Thoracic aorta (tissue), 2 donors: ENCODE data around the gene CNPY1. TPM values are rescaled to one million over a fixed set of nuclear protein-coding genes. Genes with fewer than 3 reads are reported as not detected.
A peak's percentile ranks its signal among the peaks of the same experiment; 100 is the strongest.

Experiments used
- ATAC-seq: fragments of 150-250 bp; one replicate; pipeline ENCODE4 v1.8.0; 2017; ENCODE audit warnings: low read depth; ENCODE audit not compliant: insufficient number of reproducible peaks, low FRiP score
- DNase-seq: peaks from one replicate; pipeline ENCODE4 v3.0.0-alpha.2; 2020; ENCODE audit warnings: low spot score
- H3K27ac ChIP-seq, 2 donors: fragments of 200-600 bp; sonication (generic); 1 replicate in 1 of 2; 2 replicates in 1 of 2; pipeline ENCODE4 v1.5.1; 2016; ENCODE audit warnings: mild to moderate bottlenecking in 2 of 2, moderate library complexity in 2 of 2
- H3K27me3 ChIP-seq: fragments of 200-600 bp; sonication (generic); replicated peaks from 2 replicates; pipeline ENCODE4 v1.6.0; 2016; ENCODE audit warnings: mild to moderate bottlenecking; ENCODE audit not compliant: insufficient read depth
- H3K36me3 ChIP-seq: fragments of 200-600 bp; sonication (generic); one replicate; pipeline ENCODE4 v1.5.1; 2016
- H3K4me1 ChIP-seq, 2 donors: fragments of 200-600 bp; sonication (generic); 1 replicate in 1 of 2; 2 replicates in 1 of 2; pipeline versions ENCODE4 v1.5.1 to v1.6.0; 2016; ENCODE audit warnings: low read depth in 2 of 2, mild to moderate bottlenecking in 1 of 2; ENCODE audit not compliant: control insufficient read depth in 1 of 2
- H3K4me3 ChIP-seq: fragments of 200-600 bp; sonication (generic); 2 replicates; pipeline ENCODE4 v1.5.1; 2016; ENCODE audit warnings: mild to moderate bottlenecking
- H3K9me3 ChIP-seq: fragments of 200-600 bp; sonication (generic); 2 replicates; pipeline ENCODE4 v1.5.1; 2016
- total RNA-seq, 2 donors: library from RNA; depleted of rRNA; stranded (reverse); fragments of >200 nt; gene quantifications; one replicate each; pipeline versions ENCODE4 v1.1.0 to v1.2.3, GENCODE V29; 2016
- TF ChIP-seq, protein P1 (sequence below): fragments of 200-600 bp; sonication (generic); IDR thresholded peaks from one replicate; pipeline ENCODE4 v1.5.1; 2019; ENCODE audit warnings: antibody characterized with exemption

The CNPY1 gene
- total RNA-seq, 2 donors from 2014 or later = not detected

DNA sequence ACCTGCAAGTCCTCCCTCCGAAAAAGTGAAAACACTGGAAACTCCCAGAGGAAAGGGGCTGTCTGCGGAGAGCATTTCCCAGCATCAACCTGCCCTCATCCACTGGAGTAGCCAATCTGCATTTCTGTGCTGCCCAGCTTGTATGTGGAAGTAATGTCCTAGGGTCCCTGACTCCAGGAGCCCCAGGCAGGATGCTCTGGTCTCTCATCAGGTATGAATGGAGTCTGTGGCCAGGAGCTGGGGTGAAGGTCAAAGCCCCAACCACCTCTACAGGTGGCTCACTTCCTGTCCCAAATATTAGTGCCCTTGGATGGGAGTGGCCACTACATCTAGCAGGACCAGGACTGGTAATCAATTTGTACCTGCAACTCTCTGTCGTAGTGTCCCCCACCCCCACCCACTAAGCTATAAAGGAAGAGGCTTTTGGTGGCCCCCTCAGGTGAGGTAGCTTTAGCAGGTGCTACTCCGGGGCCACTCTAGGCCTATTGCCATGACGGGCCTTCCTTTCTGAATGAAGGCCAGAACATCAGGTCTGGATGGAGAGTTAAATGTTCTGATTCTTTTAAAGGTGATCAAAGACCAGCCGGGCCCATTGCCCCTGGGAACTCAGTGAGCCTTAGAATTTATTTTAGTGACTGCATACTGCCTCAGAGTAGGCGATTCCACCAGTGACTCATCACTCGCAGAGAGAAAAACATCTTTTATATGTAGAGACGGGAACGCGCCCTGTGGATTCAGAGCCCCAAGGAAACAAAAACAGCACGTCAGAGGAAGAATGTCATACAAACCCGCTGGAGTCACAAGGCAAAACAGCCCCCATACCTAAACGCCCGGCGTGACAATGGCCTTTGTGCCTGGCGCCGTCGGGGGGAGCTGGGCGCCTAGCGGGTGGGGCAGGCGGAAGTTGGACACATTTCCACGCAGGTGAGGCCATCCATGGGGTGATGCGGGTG, 75.4 kb downstream of the CNPY1 start:
- ATAC-seq (no peak), DNase-seq (no peak)
- TF ChIP-seq, protein P1, sequence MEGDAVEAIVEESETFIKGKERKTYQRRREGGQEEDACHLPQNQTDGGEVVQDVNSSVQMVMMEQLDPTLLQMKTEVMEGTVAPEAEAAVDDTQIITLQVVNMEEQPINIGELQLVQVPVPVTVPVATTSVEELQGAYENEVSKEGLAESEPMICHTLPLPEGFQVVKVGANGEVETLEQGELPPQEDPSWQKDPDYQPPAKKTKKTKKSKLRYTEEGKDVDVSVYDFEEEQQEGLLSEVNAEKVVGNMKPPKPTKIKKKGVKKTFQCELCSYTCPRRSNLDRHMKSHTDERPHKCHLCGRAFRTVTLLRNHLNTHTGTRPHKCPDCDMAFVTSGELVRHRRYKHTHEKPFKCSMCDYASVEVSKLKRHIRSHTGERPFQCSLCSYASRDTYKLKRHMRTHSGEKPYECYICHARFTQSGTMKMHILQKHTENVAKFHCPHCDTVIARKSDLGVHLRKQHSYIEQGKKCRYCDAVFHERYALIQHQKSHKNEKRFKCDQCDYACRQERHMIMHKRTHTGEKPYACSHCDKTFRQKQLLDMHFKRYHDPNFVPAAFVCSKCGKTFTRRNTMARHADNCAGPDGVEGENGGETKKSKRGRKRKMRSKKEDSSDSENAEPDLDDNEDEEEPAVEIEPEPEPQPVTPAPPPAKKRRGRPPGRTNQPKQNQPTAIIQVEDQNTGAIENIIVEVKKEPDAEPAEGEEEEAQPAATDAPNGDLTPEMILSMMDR = no peak
- Histone ChIP-seq H3K36me3 (no peaks in the 10 kb centered on the region), H3K4me3 (no peak overlapping the region), H3K27ac (no peak overlapping the region), H3K27me3 (peaks cover 19% of the 10 kb centered on the region), H3K9me3 (no peaks in the 10 kb centered on the region), H3K4me1 (peaks cover 15 to 25% of the 10 kb centered on the region in 2 donors)

DNA sequence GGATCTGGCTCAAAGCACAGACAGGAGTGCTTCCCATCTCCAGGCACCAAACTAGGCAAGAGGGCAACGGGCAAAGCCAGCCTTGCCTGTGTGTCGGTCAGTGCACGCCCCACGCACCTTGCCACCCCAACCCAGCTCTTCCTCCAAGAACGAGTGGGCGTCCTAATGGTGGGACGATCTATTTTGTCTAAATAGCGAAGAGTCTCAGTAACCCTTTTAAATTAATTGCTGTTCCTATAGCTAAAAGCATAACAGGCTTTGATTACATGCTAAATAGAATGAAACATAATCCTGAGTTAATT, 76.2 kb downstream of the CNPY1 start:
- no peak for ATAC-seq
- TF ChIP-seq, protein P1 = no peak
- Histone ChIP-seq H3K4me3 (no peak overlapping the region), H3K4me1 (peaks cover 15 to 25% of the 10 kb centered on the region in 2 donors), H3K9me3 (no peaks in the 10 kb centered on the region), H3K36me3 (no peaks in the 10 kb centered on the region), H3K27ac (no peak overlapping the region), H3K27me3 (peaks cover 22% of the 10 kb centered on the region)
- DNase-seq = no peak

DNA sequence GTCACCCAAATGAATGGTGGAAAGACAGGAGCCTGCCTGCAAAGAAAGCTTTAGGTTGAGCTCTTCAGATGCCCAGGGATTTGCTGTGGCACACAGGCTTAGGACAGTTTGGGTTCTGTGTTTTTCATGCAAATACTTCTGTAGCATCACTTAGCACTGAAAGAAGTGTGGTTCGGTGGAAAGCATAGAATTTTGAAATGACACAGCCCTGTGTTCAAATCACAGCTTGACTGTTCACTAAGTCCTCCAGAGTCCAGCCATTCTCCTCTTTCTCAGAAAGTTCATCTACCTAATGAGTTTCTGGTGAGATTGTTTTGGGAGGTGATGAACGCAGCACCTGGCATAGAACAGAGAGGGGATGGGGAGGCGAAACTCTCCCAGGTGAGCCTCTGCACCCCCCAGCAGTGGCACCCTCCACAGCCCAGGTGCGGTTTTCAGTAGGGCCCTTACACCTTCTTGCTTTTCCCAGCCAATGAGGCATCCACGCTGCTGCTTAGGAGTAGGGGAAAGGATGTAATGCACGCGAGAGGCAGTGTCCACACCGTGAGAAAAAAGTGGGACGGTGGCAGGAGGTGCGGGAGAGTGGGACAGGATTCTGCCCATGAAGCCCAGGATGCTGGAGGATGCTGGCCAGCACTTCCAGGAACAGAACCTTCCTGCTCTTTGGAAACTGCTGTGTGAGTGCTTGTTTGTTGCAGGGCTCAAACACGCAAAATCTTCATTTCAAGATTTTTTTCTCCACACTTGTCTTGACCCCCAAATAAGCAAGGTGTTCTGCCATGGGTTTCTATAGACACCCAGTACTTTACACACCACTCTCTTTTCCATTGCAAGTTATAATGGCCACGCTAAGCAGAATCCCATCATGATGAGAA, 76.8 kb downstream of the CNPY1 start:
- no peak for DNase-seq
- no peaks in the 10 kb centered on the region for H3K9me3 ChIP-seq
- TF ChIP-seq, protein P1 = no peak
- H3K27ac ChIP-seq = no peak overlapping the region
- no peaks in the 10 kb centered on the region for H3K36me3 ChIP-seq
- H3K4me3 ChIP-seq = no peak overlapping the region
- H3K4me1 ChIP-seq = peaks cover 15 to 25% of the 10 kb centered on the region in 2 donors
- H3K27me3 ChIP-seq = peaks cover 22% of the 10 kb centered on the region
- no peak for ATAC-seq

DNA sequence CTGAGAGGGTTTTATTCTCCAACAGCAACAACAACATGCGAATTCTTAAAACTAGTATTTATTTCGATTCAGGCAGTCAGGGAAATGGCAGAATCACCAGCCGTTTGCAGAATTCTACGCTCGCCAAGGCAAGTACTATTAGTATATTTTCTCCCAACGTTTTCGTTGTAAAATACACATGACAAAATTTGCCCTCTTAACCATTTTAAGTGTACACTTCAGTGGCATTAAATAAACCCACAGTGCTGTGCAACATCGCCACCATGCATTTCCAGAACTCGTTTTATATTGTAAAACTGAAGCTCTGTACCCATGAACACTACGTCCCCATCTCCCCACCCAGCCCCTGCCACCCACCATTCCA, 77.6 kb downstream of the CNPY1 start:
- no peak for DNase-seq
- Histone ChIP-seq H3K27ac (no peak overlapping the region), H3K4me1 (peaks cover 15 to 25% of the 10 kb centered on the region in 2 donors), H3K27me3 (peaks cover 22% of the 10 kb centered on the region), H3K9me3 (no peaks in the 10 kb centered on the region), H3K4me3 (peak overlapping the region; percentile 52), H3K36me3 (no peaks in the 10 kb centered on the region)
- ATAC-seq = no peak
- TF ChIP-seq, protein P1 = no peak
